IMR-90 (cell line): ENCODE measurements around the gene U2SURP. TPM values are rescaled to one million over a fixed set of nuclear protein-coding genes. Genes with fewer than 3 reads are reported as not detected.

Experiments
- ATAC-seq: fragments of 200-7000 bp; cut with Tn5 transposase; 2 replicates; pipeline ENCODE4 v1.9.1; 2020; ENCODE audit warnings: low read depth, mild to moderate bottlenecking, moderate library complexity
- BruUV-seq: library from RNA; stranded (reverse); fragments of 400-500 nt; replicated peaks from 2 replicates; lab custom pipeline; 2021; lab: Mats Ljungman, UMichigan
- CTCF ChIA-PET: fragments of 300-600 bp; formaldehyde crosslinking; extraction: SDS; loops from one replicate; lab custom pipeline; 2021; ENCODE audit warnings: antibody characterized with exemption; lab: Yijun Ruan, JAX
- POLR2A ChIA-PET: fragments of 300-600 bp; sonication (Branson Sonifier 250); formaldehyde crosslinking; loops from one replicate; lab custom pipeline; 2022; ENCODE audit warnings: antibody characterized with exemption; ENCODE audit not compliant: unreplicated experiment; lab: Charles Lee
- DNase-seq: peaks from one replicate; pipeline ENCODE4 v3.0.0; 2013
- H2AFZ ChIP-seq: replicated peaks from 2 replicates; pipeline ENCODE3; 2013; ENCODE audit warnings: low read length, mild to moderate bottlenecking; ENCODE audit not compliant: poor library complexity
- H2AK5ac ChIP-seq: 2 replicates; pipeline ENCODE4 v1.6.1; 2013; ENCODE audit warnings: low read depth, low read length, inconsistent platforms
- H2AK9ac ChIP-seq: replicated peaks from 2 replicates; pipeline ENCODE3; 2013; ENCODE audit warnings: mild to moderate bottlenecking, low read depth, low read length, moderate library complexity; ENCODE audit not compliant: poor library complexity
- H2BK120ac ChIP-seq: 2 replicates; pipeline ENCODE4 v1.6.1; 2013; ENCODE audit warnings: low read depth, low read length, inconsistent platforms
- H2BK15ac ChIP-seq: 3 replicates; pipeline ENCODE4 v1.6.1; 2013; ENCODE audit warnings: low read depth, low read length, inconsistent platforms
- H2BK20ac ChIP-seq: 2 replicates; pipeline ENCODE4 v1.6.1; 2013; ENCODE audit warnings: low read depth, mild to moderate bottlenecking, inconsistent platforms, low read length, moderate library complexity
- H2BK5ac ChIP-seq: 2 replicates; pipeline ENCODE4 v1.6.1; 2013; ENCODE audit warnings: mild to moderate bottlenecking, low read depth, low read length, inconsistent platforms; ENCODE audit not compliant: poor library complexity, severe bottlenecking
- H3K14ac ChIP-seq: replicated peaks from 2 replicates; pipeline ENCODE4 v1.6.1; 2013; ENCODE audit warnings: low read depth, low read length, inconsistent platforms
- H3K18ac ChIP-seq: 2 replicates; pipeline ENCODE4 v1.6.1; 2013; ENCODE audit warnings: low read depth, low read length, control low read depth
- H3K23ac ChIP-seq: 2 replicates; pipeline ENCODE4 v1.6.1; 2013; ENCODE audit warnings: low read depth, low read length, inconsistent platforms
- H3K27ac ChIP-seq: 2 replicates; pipeline ENCODE4 v1.5.1; 2013; ENCODE audit warnings: mild to moderate bottlenecking, control low read depth, low read length; ENCODE audit not compliant: insufficient read depth
- H3K27me3 ChIP-seq: 2 replicates; pipeline ENCODE4 v1.6.1; 2013; ENCODE audit warnings: low read length; ENCODE audit not compliant: control insufficient read depth, insufficient read depth
- H3K36me3 ChIP-seq: 2 replicates; pipeline ENCODE4 v1.6.1; 2013; ENCODE audit warnings: low read length, mixed read lengths; ENCODE audit not compliant: control insufficient read depth, insufficient read depth
- H3K4ac ChIP-seq: 2 replicates; pipeline ENCODE4 v1.6.1; 2013; ENCODE audit warnings: low read depth, low read length, inconsistent platforms
- H3K4me1 ChIP-seq: 2 replicates; pipeline ENCODE4 v1.6.1; 2013; ENCODE audit warnings: low read length, mixed read lengths; ENCODE audit not compliant: control insufficient read depth, insufficient read depth
- H3K4me2 ChIP-seq: 2 replicates; pipeline ENCODE4 v1.6.1; 2013; ENCODE audit warnings: low read depth, mild to moderate bottlenecking, control low read depth, low read length, moderate library complexity
- H3K4me3 ChIP-seq: 2 replicates; pipeline ENCODE4 v1.5.1; 2013; ENCODE audit warnings: low read depth, mild to moderate bottlenecking, control low read depth, low read length, moderate library complexity; ENCODE audit not compliant: insufficient read depth
- H3K56ac ChIP-seq: 2 replicates; pipeline ENCODE4 v1.6.1; 2013; ENCODE audit warnings: low read length, inconsistent platforms; ENCODE audit not compliant: insufficient read depth; ENCODE audit errors: extremely low read depth
- H3K79me1 ChIP-seq, 2 experiments: 2 replicates each; pipeline ENCODE4 v1.6.1; 2013; ENCODE audit warnings: low read length in 2 of 2, inconsistent platforms in 1 of 2, low read depth in 1 of 2
- H3K9ac ChIP-seq: 2 replicates; pipeline ENCODE4 v1.6.1; 2013; ENCODE audit warnings: low read depth, low read length, control low read depth
- H3K9me1 ChIP-seq: 2 replicates; pipeline ENCODE4 v1.6.1; 2013; ENCODE audit warnings: low read length, inconsistent platforms; ENCODE audit not compliant: insufficient read depth
- H3K9me3 ChIP-seq: 2 replicates; pipeline ENCODE4 v1.6.1; 2013; ENCODE audit warnings: low read length; ENCODE audit not compliant: control insufficient read depth, insufficient read depth
- H4K20me1 ChIP-seq: 2 replicates; pipeline ENCODE4 v1.6.1; 2013; ENCODE audit warnings: low read length, inconsistent platforms; ENCODE audit not compliant: insufficient read depth
- H4K5ac ChIP-seq: 2 replicates; pipeline ENCODE4 v1.6.1; 2013; ENCODE audit warnings: mild to moderate bottlenecking, low read depth, low read length, control low read depth
- H4K8ac ChIP-seq, 2 experiments: 2 replicates each; pipeline ENCODE4 v1.6.1; 2013; ENCODE audit warnings: low read depth in 2 of 2, low read length in 2 of 2, control low read depth in 1 of 2, inconsistent platforms in 1 of 2
- H4K91ac ChIP-seq: 2 replicates; pipeline ENCODE4 v1.6.1; 2013; ENCODE audit warnings: low read depth, low read length, inconsistent platforms; ENCODE audit not compliant: insufficient read depth
- BHLHE40 ChIP-seq: fragments of 150-350 bp; IDR thresholded peaks from 2 replicates; pipeline ENCODE4 v1.6.1; 2016; ENCODE audit warnings: mild to moderate bottlenecking, low read depth, low read length
- MAFK ChIP-seq: IDR thresholded peaks from 2 replicates; pipeline ENCODE4 v1.6.1; 2012; ENCODE audit warnings: low read depth, low read length, improper control_type of control experiment
- SMC3 ChIP-seq: fragments of 150-350 bp; IDR thresholded peaks from 2 replicates; pipeline ENCODE4 v1.6.1; 2016; ENCODE audit warnings: low read depth, mild to moderate bottlenecking, antibody characterized with exemption, low read length, moderate library complexity
- WGBS, 2 experiments: methylation state at CpG; one replicate each; pipeline versions ENCODE4 v1.1.5 to v1.1.7; 2013; ENCODE audit warnings: missing lambda C conversion rate in 2 of 2; ENCODE audit not compliant: insufficient read length in 1 of 2; ENCODE audit errors: extremely low coverage in 2 of 2; 5-methylcytosine and 5-hydroxymethylcytosine counted together
- dilution Hi-C: fragments of 300-500 bp; cut with HindIII; formaldehyde crosslinking; loops from one replicate; pipeline ENCODE4 v1.14.3; 2018; ENCODE audit warnings: low sequenced_read_pairs; ENCODE audit not compliant: unreplicated experiment
- in situ Hi-C: fragments of 300-500 bp; cut with MboI; formaldehyde crosslinking; loops from 3 replicates; pipeline ENCODE4 v1.14.3; 2019; ENCODE audit warnings: low sequenced_read_pairs, inconsistent platforms, mixed read lengths
- intact Hi-C: fragments of 100-400 bp; cut with micrococcal nuclease; formaldehyde crosslinking; loops from 2 replicates; pipeline ENCODE4 v1.10.0; 2022
- polyA plus RNA-seq, 3 experiments: library from polyadenylated mRNA; depleted of rRNA; stranded (reverse); fragments of >200 nt; gene quantifications; 2 replicates each; pipeline ENCODE4 v1.2.3, GENCODE V29; 2012; ENCODE audit warnings: low replicate concordance in 1 of 3
- total RNA-seq: library from RNA; depleted of rRNA; stranded (reverse); fragments of >200 nt; gene quantifications from 2 replicates; pipeline ENCODE4 v1.2.3, GENCODE V29; 2012
- TF ChIP-seq, protein P1 (sequence below): conservative IDR thresholded peaks from 2 replicates; pipeline ENCODE4 v1.5.1; 2012; ENCODE audit warnings: mild to moderate bottlenecking, low read depth, low read length, improper control_type of control experiment

The U2SURP gene
- total and polyA plus RNA-seq, 2 of the 4 experiments (the other 2 are of a cell fraction), result 24.8 to 29.4 TPM

GRCh38 chr3:142968319-142969025 is 32.9 kb upstream of the U2SURP start:
- Histone ChIP-seq H2BK15ac (no peak overlapping the region), H3K27ac (no peak overlapping the region), H3K79me1 (no peaks in the 10 kb centered on the region), H3K4me3 (no peak overlapping the region), H2BK20ac (no peak overlapping the region), H2BK5ac (no peak overlapping the region), H2AK5ac (no peak overlapping the region), H3K23ac (no peak overlapping the region), H3K18ac (no peak overlapping the region), H3K4me2 (no peak overlapping the region), H3K4me1 (no peaks in the 10 kb centered on the region), H3K14ac (no peak overlapping the region), H3K9me1 (no peaks in the 10 kb centered on the region), H2BK120ac (no peak overlapping the region), H2AFZ (no peak overlapping the region), H3K27me3 (peaks cover 46% of the 10 kb centered on the region), H2AK9ac (no peak overlapping the region), H3K56ac (no peak overlapping the region), H3K9ac (no peak overlapping the region), H4K5ac (no peak overlapping the region), H3K36me3 (no peaks in the 10 kb centered on the region), H3K4ac (no peak overlapping the region), H4K8ac (no peak overlapping the region), H4K91ac (no peak overlapping the region), H3K9me3 (no peaks in the 10 kb centered on the region), H4K20me1 (no peaks in the 10 kb centered on the region)
- DNase-seq (no peak), ATAC-seq (no peak)
- BruUV-seq, result no TSS peak
- CTCF ChIA-PET, result no interaction called here
- 60% methylated on average over 1 of the region's 4 CpGs; no CpG with 5 or more reads in 1 of the 2 experiments for WGBS, 2 experiments
- TF ChIP-seq BHLHE40 (no peak), SMC3 (no peak), MAFK (no peak)
- TF ChIP-seq, protein P1, sequence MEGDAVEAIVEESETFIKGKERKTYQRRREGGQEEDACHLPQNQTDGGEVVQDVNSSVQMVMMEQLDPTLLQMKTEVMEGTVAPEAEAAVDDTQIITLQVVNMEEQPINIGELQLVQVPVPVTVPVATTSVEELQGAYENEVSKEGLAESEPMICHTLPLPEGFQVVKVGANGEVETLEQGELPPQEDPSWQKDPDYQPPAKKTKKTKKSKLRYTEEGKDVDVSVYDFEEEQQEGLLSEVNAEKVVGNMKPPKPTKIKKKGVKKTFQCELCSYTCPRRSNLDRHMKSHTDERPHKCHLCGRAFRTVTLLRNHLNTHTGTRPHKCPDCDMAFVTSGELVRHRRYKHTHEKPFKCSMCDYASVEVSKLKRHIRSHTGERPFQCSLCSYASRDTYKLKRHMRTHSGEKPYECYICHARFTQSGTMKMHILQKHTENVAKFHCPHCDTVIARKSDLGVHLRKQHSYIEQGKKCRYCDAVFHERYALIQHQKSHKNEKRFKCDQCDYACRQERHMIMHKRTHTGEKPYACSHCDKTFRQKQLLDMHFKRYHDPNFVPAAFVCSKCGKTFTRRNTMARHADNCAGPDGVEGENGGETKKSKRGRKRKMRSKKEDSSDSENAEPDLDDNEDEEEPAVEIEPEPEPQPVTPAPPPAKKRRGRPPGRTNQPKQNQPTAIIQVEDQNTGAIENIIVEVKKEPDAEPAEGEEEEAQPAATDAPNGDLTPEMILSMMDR, result no peak
- POLR2A ChIA-PET, result no interaction called here
- intact Hi-C loops (no loop called here), dilution Hi-C loops (no loop called here), in situ Hi-C loops (no loop called here)
